GM21825 (cell line): ENCODE results near the gene NFIX.

ENCODE experiments used
- ATAC-seq: cut with Tn5 transposase; IDR thresholded peaks from one replicate; pipeline ENCODE4 v1.9.1; 2021; ENCODE audit warnings: mild to moderate bottlenecking, moderate library complexity; ENCODE audit not compliant: unreplicated experiment

Gene NFIX

DNA sequence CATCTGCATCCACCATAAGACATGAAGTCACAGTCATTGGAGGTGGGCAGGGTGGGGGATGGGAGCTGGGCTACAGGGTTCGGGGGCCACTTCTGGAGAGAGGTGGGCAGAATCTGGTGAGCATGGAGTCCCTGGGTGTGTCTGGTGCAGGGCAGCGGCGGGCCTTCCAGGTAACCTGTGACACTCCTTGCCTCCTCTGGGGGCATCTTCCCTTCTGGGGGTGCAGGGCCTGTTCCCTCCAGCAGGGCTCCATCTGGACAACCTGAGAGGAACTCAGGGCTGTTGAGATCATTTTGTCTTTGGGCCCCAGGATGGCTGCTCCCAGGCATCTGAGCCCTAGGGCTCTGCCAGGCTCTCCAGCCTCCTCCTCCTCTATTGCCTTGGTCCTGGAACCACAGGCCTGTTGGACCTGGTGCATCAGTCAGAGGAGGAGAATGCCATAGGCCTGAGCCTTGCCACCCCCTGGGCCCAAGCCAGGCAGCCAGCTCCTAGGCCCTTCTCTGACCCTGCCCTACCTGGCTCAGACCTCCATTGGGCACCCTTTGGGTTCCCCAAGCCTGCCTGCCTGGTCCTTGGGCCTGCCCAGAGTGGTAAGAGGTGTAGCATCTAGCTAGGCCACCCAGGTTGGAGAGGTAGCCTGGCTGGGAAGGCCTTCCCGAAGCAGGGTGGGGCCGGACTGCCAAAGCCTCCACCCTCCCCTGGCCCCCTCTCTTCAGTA is 94.0 kb downstream of the NFIX start:
- no peak for ATAC-seq

DNA sequence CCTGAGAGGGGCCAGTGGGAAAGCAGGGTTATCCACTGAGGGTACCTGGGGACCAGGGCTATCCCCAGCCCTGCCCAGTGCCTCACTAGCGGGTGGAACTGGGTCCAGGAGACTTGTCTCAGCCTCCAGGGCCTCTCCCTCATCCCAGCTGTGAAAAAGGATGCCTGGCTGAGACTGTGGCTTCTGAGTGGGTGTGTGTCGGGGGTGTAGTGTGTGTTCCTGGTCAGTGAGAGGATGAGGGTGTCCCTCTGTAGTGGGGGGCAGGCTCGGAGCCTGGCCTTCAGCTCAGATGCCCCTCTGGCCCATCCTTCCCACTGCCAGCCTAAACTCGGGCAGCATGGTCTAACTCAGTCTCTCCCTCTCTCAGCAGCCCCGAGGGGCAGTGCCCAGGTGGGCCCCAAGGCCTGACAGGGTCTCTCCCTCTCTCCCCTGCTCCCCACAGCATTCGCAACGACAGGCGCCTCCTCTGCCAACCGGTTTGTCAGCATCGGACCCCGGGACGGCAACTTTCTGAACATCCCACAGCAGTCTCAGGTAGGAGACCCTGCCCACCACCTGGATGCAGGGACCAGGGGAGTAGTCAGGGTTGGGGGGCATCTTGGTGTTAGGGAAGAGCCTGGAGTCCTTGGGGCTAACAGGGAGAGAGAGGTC is 94.7 kb downstream of the NFIX start:
- ATAC-seq = no peak

DNA sequence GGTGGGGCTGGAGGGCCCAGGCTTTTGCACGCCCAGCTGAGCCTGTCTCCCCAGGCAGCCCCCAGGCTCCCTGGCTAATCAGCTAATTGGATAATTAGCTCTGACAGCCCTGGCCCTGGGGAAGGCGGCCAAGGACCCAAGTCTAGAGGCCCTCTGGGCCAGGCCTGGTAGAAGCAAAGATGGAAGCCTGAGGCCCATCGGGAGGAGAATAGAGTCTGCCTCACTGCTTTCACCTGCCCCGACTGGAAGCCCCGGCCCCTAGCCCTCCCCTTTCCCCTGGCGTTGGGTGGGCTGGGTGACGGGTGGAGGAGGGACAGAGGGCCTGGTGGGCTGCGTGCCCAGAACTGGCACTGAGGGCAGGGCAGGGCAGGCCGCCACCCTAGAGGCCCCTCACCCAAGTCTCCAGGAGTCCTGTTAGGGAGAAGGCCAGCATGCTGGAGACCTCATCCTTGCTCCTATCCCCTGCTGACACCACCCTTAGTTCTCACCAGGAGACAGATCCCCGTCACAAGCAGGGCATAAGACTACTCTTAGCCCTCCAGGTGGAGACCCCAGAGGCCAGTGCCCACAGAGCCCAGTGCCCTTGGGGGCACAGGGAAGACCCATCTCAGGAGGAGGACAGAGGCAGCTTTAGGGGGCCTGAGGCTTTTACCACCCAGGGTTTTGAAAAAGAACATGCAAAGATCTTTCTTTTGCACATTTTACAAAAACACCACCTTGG is 95.4 kb downstream of the NFIX start:
- ATAC-seq = no peak

DNA sequence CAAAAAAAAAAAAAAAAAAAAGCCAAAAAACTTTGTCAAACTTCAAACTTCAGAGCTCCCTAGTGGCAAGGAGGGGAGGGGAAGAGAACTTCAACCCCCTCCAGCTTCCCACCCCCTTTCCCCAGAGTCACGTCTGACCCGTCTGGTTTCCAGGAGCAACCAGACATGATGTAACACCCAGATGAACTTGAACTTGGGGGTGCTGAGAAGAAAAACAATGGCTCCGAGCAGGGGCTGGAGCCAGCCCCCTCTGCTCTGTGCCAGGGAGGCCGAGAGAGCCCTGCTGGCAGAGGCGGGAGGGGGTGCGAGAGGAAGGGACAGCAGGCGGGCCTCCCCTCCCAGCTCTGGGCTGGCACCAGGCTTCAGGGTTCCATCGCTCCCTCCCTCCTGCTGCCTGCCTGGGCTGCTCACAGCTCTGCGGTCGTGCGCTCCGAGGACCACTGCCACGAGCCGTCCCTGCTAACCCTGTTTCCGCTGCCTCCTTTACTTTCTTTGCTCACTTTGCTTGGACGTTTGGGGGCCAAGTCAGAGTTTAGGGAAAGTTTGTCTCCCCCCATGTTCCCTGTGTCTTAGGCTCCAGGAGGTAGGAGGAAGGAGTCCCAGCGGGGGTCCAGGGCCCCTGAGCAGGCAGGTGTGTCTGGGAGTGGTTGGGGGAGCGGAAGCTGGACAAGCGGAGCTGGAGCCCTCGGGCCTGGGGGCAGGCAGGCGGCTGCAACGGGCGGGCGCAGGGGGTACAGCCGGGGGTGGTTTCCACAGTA is 96.3 kb downstream of the NFIX start:
- no peak for ATAC-seq

DNA sequence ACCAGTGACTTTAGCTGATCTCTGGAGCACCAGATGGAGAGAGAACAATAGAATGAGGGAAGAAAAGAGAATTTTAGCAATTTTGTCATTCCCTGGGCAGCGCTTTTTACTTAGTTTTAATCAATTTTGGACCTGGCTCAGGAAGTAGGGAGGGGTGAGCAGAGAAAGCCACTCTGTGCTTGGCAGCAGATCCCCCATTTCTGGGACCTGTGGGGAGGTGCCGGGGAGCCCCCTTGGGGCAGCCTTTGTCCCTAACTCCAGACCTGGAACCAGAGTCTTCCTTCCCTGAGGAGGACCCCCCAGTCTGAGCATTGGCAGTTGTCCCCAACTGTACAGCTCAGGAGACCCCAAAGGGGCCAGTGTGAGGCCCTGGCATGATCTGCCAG is 96.9 kb downstream of the NFIX start:
- no peak for ATAC-seq

DNA sequence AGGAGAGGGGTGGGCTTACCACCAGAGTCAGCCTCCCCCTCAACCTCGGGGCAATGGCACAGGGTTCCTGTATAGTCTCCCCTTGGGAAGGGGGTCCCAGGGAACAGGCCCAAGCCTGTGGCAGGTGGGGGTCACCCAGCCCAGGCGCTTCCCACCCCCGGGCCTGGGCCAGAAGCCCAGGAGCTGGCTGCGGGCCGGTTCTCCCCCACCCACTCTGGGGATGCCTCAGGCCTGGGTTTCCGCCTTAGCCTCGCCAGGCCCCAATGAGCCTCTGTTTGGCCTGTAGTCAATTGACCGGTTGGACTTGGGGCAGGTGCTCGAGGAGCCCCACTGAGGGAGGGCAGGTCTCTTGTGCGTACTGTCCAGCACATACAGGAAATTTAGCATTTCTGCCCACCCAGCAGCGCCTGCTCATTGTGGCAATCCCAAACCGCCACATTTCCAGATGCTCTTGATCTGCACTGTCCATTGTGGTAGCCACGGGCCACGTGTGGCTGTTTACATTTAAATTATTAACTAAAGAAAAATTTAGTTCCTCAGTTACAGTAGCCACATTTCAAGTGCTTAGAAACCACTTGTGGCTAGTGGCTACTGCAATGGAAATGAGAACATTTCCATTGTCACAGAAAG is 97.4 kb downstream of the NFIX start:
- ATAC-seq = no peak

DNA sequence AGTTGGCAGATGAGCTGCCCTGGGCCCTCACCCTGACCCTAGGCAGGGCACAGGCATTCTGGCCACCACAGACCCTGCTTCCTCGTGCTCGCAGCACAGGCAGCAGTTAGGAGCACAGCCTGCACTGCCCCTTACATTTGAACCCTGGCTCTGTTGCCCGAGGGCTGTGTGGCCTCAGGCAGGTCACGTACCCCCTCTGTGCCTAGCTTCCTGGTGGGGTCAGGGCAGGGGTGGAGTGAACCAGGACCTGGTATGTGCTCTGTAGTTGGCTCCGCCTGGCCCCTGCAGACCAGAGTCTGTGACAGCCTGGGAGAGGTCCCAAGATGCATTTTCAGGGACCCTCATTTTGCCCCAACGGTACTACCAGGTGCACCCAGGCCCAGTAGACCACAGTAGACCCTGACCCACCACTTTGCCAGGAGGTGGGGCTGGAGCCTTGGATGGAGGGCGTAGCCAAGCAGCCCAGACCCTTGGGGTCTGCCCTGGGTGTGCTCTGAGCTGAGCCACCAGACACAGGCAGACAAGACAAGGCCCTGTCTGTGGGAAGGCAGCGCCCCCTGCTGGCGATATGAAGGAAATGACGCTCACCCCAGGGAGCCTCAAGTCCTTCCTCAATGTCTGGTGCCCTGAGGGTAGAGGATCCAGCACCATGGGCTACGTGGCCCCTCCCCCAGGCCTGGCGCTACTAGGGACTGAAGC is 98.3 kb downstream of the NFIX start:
- no peak for ATAC-seq

DNA sequence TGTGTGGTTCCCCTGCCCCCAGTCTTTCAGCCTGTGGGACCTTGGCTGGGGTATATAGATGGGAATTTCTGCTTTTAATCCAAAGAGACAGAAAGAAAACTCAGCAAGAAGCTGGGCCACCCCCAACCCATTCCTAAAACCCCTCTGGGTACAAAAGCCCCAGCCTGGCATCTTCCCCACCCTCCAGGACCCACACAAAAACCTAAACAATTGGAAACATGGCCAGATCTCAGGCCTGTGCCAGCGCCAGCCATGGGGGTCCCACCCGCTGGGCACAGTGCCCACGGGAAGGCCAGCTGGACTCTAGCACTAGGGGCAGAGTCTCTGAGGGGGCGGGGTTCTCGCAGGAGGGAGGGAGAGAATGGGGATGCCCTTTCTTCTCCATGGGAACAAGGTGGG is 98.8 kb downstream of the NFIX start:
- ATAC-seq = no peak

DNA sequence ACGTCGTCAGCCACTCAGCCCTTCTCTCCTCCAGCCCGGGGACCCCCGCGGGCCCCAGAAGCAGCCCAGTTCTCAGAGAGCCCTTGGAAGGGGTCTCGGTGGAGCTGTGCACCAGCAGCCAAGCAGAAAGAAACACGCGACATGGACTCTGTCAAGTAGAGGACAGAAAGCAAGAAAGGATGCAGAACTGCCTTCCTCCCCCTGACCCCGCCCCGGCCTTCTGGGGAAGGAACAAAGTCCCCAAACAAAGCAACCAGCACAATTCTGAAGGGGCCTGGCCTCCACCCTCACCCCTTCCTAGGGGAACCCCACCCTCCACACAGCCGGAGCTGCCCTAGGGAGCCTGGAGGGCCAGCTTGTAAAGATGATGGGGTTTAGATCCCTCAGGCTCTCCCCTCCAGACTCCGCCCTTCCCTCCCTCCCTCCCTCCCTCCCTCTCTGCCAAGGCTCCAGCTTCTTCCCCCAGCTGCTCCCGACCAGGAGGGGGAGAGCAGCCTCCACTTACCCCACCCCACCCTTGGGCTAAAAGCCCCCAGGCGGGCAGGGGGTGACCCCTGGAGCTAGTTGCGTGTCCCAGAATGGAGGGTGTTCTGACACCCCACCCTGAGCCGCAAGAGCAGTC is 99.6 kb downstream of the NFIX start:
- no peak for ATAC-seq

DNA sequence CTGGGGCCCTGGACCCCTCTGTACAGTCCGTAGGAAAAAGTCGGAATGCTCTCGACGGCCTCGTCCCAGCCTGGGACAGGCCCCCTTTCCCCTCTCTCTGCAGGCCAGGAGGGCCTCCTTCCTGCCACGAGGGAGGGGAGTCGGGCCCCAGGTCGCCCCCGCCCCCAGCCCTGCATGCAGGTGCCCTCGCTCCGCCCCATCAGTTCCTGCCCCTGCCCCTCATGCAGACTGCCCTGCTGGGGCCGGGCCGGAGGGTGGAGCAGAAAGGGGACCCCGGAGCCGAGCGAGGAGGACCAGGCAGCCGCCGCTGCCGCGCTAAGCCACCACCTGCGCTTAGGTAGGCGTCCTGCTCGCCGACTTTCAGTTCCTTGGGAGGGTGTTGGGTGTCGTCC is 100.1 kb downstream of the NFIX start:
- ATAC-seq = no peak

DNA sequence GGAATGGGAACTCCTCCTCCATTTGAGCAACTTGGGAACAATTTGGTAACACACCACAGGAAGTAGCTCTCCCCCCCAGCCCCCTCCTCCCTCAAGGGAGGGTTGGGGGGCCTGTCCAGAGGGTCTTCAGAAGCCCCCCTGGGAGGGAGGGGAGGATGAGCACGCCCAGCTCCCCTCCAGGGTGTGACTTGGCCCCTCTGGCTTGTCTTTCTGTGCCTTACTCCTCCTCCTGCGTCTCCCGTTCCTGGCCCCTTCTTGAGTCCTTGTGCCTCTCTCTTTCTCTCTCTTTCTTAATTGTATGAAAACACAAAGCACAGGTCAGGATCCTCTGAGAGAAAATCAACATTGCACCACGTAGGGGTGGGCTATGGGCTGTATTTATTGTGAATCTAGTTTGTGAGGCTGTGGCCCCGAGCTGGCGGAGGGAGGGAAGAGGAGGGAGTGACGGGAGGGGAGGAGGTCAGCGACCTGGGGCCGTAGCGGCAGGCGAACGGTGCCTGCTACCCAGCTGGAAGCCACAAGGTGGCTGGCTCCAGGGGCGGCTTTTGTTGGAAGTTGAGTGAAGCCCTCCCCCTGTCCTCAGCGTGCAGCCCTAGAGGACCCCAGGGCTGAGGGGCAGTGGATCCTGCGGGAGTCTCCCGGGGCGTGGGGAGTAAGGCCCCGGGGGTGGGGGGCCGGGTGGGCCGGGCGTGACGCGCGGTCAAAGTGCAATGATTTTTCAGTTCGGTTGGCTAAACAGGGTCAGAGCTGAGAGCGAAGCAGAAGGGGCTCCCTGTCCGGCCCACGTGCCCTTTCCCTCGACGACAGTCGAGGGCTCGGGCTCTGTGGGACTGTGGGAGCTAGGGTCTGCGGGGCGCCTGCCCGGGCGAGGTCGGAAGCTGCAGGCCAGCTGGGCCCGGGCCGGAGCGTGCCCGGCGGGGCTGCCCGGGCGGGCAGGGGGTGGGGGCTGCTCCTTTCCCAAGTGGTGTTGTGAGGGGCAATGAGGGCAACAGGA is 101.0 kb downstream of the NFIX start:
- no peak for ATAC-seq

DNA sequence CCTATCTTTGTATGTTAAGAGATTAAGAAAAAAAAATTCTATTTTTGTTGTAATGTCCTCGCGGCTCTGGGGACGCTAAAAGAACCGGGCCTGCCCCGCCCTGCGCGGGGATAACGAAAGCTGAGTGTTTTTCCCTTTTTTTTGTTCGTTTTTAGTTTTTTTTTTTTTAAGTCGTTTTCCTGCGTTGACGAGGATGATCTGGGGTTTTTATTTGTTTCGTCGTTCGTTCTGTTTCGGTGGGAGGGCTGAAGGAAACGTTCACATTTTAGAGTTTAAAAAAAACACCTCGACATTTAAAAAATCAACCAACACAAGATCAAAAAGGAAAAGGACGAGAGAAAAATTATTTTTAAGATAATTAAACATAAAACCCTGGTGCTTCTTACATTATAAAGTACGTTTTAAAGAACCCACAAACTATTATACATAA is 101.8 kb downstream of the NFIX start:
- ATAC-seq = no peak

DNA sequence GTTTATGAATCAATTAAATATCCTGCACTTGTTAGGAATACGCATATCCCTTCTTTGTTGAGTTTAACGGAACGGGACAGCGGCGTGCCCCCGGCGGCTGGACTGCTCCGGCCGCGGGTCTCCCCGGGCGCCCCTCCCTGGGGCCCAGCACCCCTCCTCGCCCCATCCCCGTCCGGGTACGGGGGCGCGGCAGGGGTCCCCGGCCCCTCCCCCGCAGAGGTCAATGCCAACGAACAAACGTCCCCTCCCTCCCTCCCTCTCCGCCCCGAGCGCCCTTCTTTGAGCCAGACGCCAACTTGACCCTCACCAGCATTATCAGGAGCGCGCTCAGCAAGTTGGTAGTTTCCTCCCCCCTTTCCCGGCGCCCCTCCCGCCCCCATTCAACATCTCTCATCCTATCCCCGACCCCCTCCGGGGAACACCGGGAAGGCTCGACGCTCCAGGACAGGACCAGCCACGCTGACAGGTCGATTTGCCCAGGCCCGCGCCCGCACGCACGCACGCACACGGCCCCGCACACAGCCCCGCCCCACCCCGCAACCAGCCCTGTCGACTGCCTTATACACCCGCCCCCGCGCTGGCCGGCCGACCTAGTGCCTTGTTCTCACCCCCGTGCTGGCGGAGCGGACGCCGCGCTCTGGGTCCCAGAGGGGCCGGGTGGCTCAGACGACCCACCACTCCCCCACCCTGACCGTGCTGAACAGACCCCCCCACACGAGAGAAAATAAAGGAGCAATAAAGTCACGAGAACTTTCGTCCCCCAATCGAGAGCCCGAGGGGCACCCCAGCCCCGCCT is 102.4 kb downstream of the NFIX start:
- ATAC-seq = no peak

DNA sequence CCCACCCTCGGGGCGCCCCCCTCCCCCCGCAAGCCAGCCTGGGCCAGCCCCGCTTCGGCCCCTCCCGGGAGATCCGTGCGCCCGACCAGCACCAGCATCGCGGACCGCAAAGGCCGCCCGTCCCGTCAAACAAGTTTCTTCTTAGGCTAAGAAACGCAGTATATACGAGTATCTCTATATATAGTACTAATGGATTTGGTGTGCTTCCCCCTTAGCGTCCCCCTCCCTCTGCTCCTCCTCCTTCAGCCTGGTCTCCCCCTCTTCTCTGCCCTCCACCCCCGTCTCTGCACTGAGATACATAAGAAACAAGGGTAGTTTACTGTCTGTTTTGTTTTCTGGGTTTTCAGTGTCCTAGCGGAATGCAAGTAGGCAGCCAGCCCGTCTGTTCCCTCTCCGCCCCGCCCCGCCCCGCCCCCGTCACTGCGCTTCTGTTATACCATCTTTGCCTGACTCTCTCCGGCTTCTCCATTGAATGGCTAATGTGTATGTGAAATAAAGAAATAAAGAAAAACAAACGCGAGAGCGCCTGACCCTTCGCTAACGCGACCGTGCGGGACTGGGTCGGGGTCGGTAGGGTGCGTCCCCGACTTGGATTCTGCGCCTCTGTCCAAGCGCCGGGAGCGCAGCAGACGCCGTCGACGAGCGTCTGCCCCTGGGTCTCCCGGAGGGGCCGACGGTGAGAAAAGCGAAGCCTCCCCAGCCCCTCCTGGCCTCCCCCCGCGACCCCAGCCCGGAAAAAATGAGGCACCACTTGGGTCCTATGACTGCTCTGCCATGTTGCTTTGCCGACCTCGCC is 103.2 kb downstream of the NFIX start:
- no peak for ATAC-seq

DNA sequence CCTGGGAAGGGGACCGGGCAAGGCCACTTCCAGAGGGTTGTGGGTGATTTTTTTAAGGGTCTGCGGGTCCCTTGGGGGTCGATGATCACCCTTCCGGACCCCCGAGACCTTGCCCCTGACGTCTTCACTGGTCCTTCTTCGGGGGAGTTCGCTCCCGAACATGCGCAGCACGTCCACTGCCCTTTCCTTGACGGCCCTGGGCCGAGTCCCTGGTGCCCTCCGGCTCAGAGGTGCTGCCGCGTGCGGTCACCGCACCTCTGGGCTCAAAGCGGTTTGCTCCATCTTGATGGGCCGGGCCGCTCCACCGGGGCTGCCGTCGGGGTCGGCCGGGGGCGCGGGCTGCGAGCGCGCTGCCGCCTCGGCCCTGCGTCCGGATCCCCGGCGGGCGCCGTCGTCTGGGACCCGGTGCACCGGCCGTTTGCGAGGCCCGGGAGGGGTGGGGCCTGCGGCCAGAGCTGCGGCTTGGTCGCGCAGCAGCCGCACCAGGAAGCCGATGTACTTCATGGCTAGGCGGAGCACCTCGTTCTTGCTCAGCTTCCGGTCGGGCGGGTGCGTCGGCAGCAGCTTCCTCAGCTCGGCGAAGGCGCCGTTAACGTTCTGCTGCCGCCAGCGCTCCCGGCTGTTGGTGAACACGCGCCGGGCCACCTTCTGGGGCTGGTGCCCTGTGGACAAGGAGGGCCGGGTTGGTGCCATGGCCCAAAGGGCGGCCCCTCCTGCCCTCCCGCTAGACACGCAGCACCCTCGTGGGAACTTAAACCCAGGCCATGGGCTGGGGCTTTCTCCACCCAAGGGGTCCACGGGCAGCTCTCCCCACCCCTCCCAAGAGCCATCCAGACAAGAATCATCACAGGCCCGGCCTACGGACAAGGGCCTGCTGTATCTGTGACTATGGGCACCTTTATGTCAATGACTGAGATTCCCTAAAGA is 104.1 kb downstream of the NFIX start:
- no peak for ATAC-seq

DNA sequence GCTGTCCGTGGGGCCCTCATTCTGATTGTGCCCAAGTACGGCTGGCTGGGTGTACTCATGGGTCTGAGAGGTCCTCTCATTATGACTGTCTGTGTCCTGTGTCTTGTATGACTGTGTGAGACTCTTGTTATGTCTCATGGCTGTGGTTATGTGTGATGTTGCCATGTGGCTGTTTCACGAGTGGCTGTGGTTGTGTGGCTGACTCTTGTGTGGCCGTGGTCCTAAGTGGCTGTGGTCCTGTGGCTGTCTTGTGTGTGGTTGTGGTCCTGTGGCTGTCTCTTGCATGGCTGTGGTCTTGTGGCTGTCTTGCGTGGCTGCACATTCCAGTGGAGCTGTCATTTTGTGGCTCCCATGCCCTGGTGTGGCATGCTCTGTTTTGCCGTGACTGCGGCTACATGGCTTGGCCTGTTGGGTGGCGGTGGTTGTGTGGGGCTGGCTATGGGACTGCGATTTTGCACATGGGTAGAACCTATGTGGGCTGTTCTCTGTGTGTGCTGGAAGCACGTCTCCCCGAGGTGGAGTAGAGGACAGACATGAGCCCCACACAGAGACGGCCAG is 104.8 kb downstream of the NFIX start:
- ATAC-seq = no peak
